Mucosa of rectum (tissue), 2 donors: ENCODE measurements around the gene RASA4B.
"Not testable (repeated sequence)": the region's sequence is repeated elsewhere in the genome, so short reads cannot be mapped to it uniquely, and the experiment has no call there.

Experiments used
- H3K27ac ChIP-seq, 2 donors: one replicate each; pipeline ENCODE4 v1.7.0; 2013; ENCODE audit warnings: inconsistent platforms in 2 of 2, low read depth in 2 of 2, low read length in 2 of 2
- H3K27me3 ChIP-seq, 2 donors: one replicate each; pipeline ENCODE4 v1.7.0; 2013; ENCODE audit warnings: low read length in 2 of 2; ENCODE audit not compliant: control insufficient read depth in 2 of 2, insufficient read depth in 2 of 2
- H3K36me3 ChIP-seq, 2 donors: one replicate each; pipeline ENCODE4 v1.7.0; 2013; ENCODE audit warnings: low read length in 2 of 2; ENCODE audit not compliant: control insufficient read depth in 2 of 2, insufficient read depth in 2 of 2
- H3K4me1 ChIP-seq, 2 donors: one replicate each; pipeline ENCODE4 v1.7.0; 2013; ENCODE audit warnings: low read length in 2 of 2, mild to moderate bottlenecking in 1 of 2; ENCODE audit not compliant: control insufficient read depth in 2 of 2, insufficient read depth in 2 of 2
- H3K4me3 ChIP-seq, 2 donors: one replicate each; pipeline ENCODE4 v1.7.0; 2013; ENCODE audit warnings: low read length in 2 of 2
- H3K9ac ChIP-seq, 2 donors: one replicate each; pipeline ENCODE4 v1.7.0; 2013; ENCODE audit warnings: low read length in 2 of 2, low read depth in 1 of 2, mild to moderate bottlenecking in 1 of 2
- H3K9me3 ChIP-seq, 2 donors: one replicate each; pipeline ENCODE4 v1.7.0; 2013; ENCODE audit warnings: low read length in 2 of 2; ENCODE audit not compliant: control insufficient read depth in 2 of 2
- donor health status: healthy.
- donor health status: Normal muscosa, but diverticular disease.

Gene RASA4B

GRCh38 chr7:102511860-102512522, 5.6 kb downstream of the RASA4B start:
- H3K27ac ChIP-seq: peak overlapping the region in 1 of 2 donors; percentile 52
- not testable (repeated sequence) for H3K36me3 ChIP-seq, H3K9ac ChIP-seq, H3K4me3 ChIP-seq, H3K4me1 ChIP-seq, H3K9me3 ChIP-seq, H3K27me3 ChIP-seq

GRCh38 chr7:102510575-102510974, 7.0 kb downstream of the RASA4B start:
- not testable (repeated sequence) for H3K27ac ChIP-seq, H3K9me3 ChIP-seq, H3K27me3 ChIP-seq, H3K9ac ChIP-seq, H3K4me1 ChIP-seq, H3K36me3 ChIP-seq, H3K4me3 ChIP-seq

GRCh38 chr7:102507410-102508088, 10.0 kb downstream of the RASA4B start:
- not testable (repeated sequence) for H3K4me1 ChIP-seq, H3K27me3 ChIP-seq, H3K4me3 ChIP-seq, H3K9ac ChIP-seq, H3K27ac ChIP-seq, H3K36me3 ChIP-seq, H3K9me3 ChIP-seq

- H3K36me3 ChIP-seq, H3K4me1 ChIP-seq, H3K9me3 ChIP-seq, H3K27ac ChIP-seq, H3K9ac ChIP-seq, H3K4me3 ChIP-seq, H3K27me3 ChIP-seq: not testable (repeated sequence)
Observed at GRCh38 chr7:102505298-102506185, 12.0 kb downstream of the RASA4B start.

- not testable (repeated sequence) for H3K27ac ChIP-seq, H3K4me3 ChIP-seq, H3K9ac ChIP-seq, H3K9me3 ChIP-seq, H3K27me3 ChIP-seq, H3K36me3 ChIP-seq, H3K4me1 ChIP-seq
Observed at GRCh38 chr7:102503141-102503540, 14.4 kb downstream of the RASA4B start.

- H3K27me3 ChIP-seq, H3K9me3 ChIP-seq, H3K4me1 ChIP-seq, H3K27ac ChIP-seq, H3K9ac ChIP-seq, H3K36me3 ChIP-seq, H3K4me3 ChIP-seq: not testable (repeated sequence)
Observed at GRCh38 chr7:102498321-102498720, 19.3 kb downstream of the RASA4B start.

- not testable (repeated sequence) for H3K9me3 ChIP-seq, H3K9ac ChIP-seq, H3K36me3 ChIP-seq, H3K27me3 ChIP-seq, H3K4me1 ChIP-seq, H3K4me3 ChIP-seq, H3K27ac ChIP-seq
Observed at GRCh38 chr7:102497308-102497707, 20.3 kb downstream of the RASA4B start.

- H3K36me3 ChIP-seq, H3K27ac ChIP-seq, H3K27me3 ChIP-seq, H3K9me3 ChIP-seq, H3K4me3 ChIP-seq, H3K9ac ChIP-seq, H3K4me1 ChIP-seq: not testable (repeated sequence)
Observed at GRCh38 chr7:102496861-102497260, 20.7 kb downstream of the RASA4B start.

- not testable (repeated sequence) for H3K27ac ChIP-seq, H3K36me3 ChIP-seq, H3K27me3 ChIP-seq, H3K4me1 ChIP-seq, H3K9ac ChIP-seq, H3K9me3 ChIP-seq, H3K4me3 ChIP-seq
Observed at GRCh38 chr7:102494473-102495149, 23.0 kb downstream of the RASA4B start.

- not testable (repeated sequence) for H3K36me3 ChIP-seq, H3K27ac ChIP-seq, H3K4me3 ChIP-seq
Observed at GRCh38 chr7:102494026-102494425, 23.6 kb downstream of the RASA4B start.

More at GRCh38 chr7:102494026-102494425, 23.6 kb downstream of the RASA4B start:
- not testable (repeated sequence) for H3K9ac ChIP-seq, H3K9me3 ChIP-seq, H3K4me1 ChIP-seq, H3K27me3 ChIP-seq
